Upper lobe of left lung (tissue), 6 donors: Measurements from ENCODE around the gene LPA. TPM values are rescaled to one million over a fixed set of nuclear protein-coding genes. Genes with fewer than 3 reads are reported as not detected.

Experiments
- ATAC-seq, 2 donors: fragments of 200-7000 bp; cut with Tn5 transposase; one replicate each; pipeline ENCODE4 v1.9.1; 2022; ENCODE audit warnings: mild to moderate bottlenecking in 2 of 2, moderate library complexity in 2 of 2; ENCODE audit not compliant: low FRiP score in 2 of 2
- DNase-seq, 2 donors: peaks; one replicate each; pipeline ENCODE4 v3.0.0-alpha.2; 2019 to 2020
- H3K27ac ChIP-seq, 4 donors: fragments of 200-600 bp; sonication (generic); one replicate each; pipeline ENCODE4 v1.5.1; 2016 to 2019
- H3K27me3 ChIP-seq, 4 donors: fragments of 200-600 bp; sonication (generic); one replicate each; pipeline ENCODE4 v1.5.1; 2017 to 2019
- H3K36me3 ChIP-seq, 4 donors: fragments of 200-600 bp; sonication (generic); one replicate each; pipeline ENCODE4 v1.5.1; 2016 to 2019
- H3K4me1 ChIP-seq, 4 donors: fragments of 200-600 bp; sonication (generic); one replicate each; pipeline ENCODE4 v1.5.1; 2018 to 2019
- H3K4me3 ChIP-seq, 4 donors: fragments of 200-600 bp; sonication (generic); one replicate each; pipeline ENCODE4 v1.5.1; 2017 to 2019; ENCODE audit warnings: mild to moderate bottlenecking in 2 of 4, moderate library complexity in 1 of 4
- H3K9me3 ChIP-seq, 4 donors: fragments of 200-600 bp; sonication (generic); one replicate each; pipeline ENCODE4 v1.5.1; 2018 to 2019
- CTCF ChIP-seq, 6 experiments: fragments of 450-650 bp in 4 of 6; fragments of 200-600 bp in 2 of 6; sonication (generic) in 2 of 6; IDR thresholded peaks; one replicate each; pipeline ENCODE4 v1.5.1; 2016 to 2019; ENCODE audit warnings: antibody characterized with exemption in 6 of 6
- EP300 ChIP-seq, 4 donors: sonication (generic); formaldehyde crosslinking; IDR thresholded peaks; one replicate each; pipeline ENCODE4 v1.5.1; 2017; ENCODE audit warnings: antibody characterized with exemption in 4 of 4, control low read depth in 2 of 4
- POLR2A ChIP-seq, 4 donors: fragments of 450-650 bp; IDR thresholded peaks; one replicate each; pipeline ENCODE4 v1.5.1; 2016 to 2017; ENCODE audit warnings: antibody characterized with exemption in 4 of 4, mild to moderate bottlenecking in 2 of 4
- POLR2AphosphoS5 ChIP-seq, 2 donors: sonication (generic); formaldehyde crosslinking; IDR thresholded peaks; one replicate each; pipeline ENCODE4 v1.5.1; 2017; ENCODE audit warnings: antibody characterized with exemption in 2 of 2
- WGBS, 2 donors: methylation state at CpG; one replicate each; pipeline ENCODE4 v1.1.5; 2017 to 2018; 5-methylcytosine and 5-hydroxymethylcytosine counted together
- total RNA-seq, 6 donors: library from RNA; depleted of rRNA in 4 of 6; stranded (reverse); fragments of >200 nt in 4 of 6; gene quantifications; one replicate each; pipeline versions ENCODE4 v1.1.0 to v1.2.1, GENCODE V29; 2016 to 2021
- donor health status: DM: no; HTN: no; CAD: no; lungs with moderate emphysema.
- donor health status: DM: no; HTN: yes; CAD: no; lungs with severe emphysema.

The LPA gene
- total RNA-seq, 6 donors from 2014 or later = 0.15 to 2.1 (median 0.23) TPM; not detected in 2

GRCh38 chr6:160505970-160506369 lies 158.1 kb downstream of the LPA start:
- H3K4me1 ChIP-seq = no peaks in the 10 kb centered on the region
- H3K9me3 ChIP-seq = peaks cover 0 to 9% (median 7%) of the 10 kb centered on the region in 4 donors
- TF ChIP-seq EP300 (IDR thresholded peaks at IDR 0.05) = no peak
- no peak for TF ChIP-seq POLR2A (IDR thresholded peaks at IDR 0.05)
- TF ChIP-seq POLR2AphosphoS5 (IDR thresholded peaks at IDR 0.05) = no peak
- no peak for TF ChIP-seq CTCF (IDR thresholded peaks at IDR 0.05)
- no peak for ATAC-seq
- 85 to 100% methylated on average over 1 of the region's 1 CpG for WGBS, 2 donors
- H3K27me3 ChIP-seq = no peaks in the 10 kb centered on the region
- DNase-seq = no peak
- no peak overlapping the region for H3K27ac ChIP-seq
- H3K36me3 ChIP-seq = no peaks in the 10 kb centered on the region
- H3K4me3 ChIP-seq = no peak overlapping the region

- TF ChIP-seq EP300 (IDR thresholded peaks at IDR 0.05) (no peak), POLR2AphosphoS5 (IDR thresholded peaks at IDR 0.05) (no peak)
- H3K27me3 ChIP-seq = no peaks in the 10 kb centered on the region
- peaks cover 0 to 9% (median 7%) of the 10 kb centered on the region in 4 donors for H3K9me3 ChIP-seq
- ATAC-seq (no peak), DNase-seq (no peak)
- H3K27ac ChIP-seq = no peak overlapping the region
- H3K4me1 ChIP-seq = no peaks in the 10 kb centered on the region
- H3K4me3 ChIP-seq = no peak overlapping the region
- 80 to 89% methylated on average over 4 of the region's 4 CpGs for whole genome bisulfite sequencing, 2 donors
- no peaks in the 10 kb centered on the region for H3K36me3 ChIP-seq
Measured at GRCh38 chr6:160500639-160501038, 163.4 kb downstream of the LPA start.

- no peaks in the 10 kb centered on the region for H3K9me3 ChIP-seq
Measured at GRCh38 chr6:160494576-160494975, 169.5 kb downstream of the LPA start.

GRCh38 chr6:160489091-160489490 lies 175.0 kb downstream of the LPA start:
- DNase-seq (no peak), ATAC-seq (no peak)
- Histone ChIP-seq H3K4me1 (no peaks in the 10 kb centered on the region), H3K27me3 (no peaks in the 10 kb centered on the region), H3K9me3 (no peaks in the 10 kb centered on the region), H3K4me3 (no peak overlapping the region), H3K36me3 (no peaks in the 10 kb centered on the region), H3K27ac (no peak overlapping the region)
- 88 to 91% methylated on average over 1 of the region's 1 CpG for WGBS, 2 donors
- TF ChIP-seq POLR2AphosphoS5 (IDR thresholded peaks at IDR 0.05) (no peak), EP300 (IDR thresholded peaks at IDR 0.05) (no peak), POLR2A (IDR thresholded peaks at IDR 0.05) (no peak), CTCF (IDR thresholded peaks at IDR 0.05) (no peak)

More at GRCh38 chr6:160494576-160494975, 169.5 kb downstream of the LPA start:
- no peak for DNase-seq
- ATAC-seq = no peak
- H3K27me3 ChIP-seq = no peaks in the 10 kb centered on the region
- no peaks in the 10 kb centered on the region for H3K36me3 ChIP-seq
- H3K4me1 ChIP-seq = no peaks in the 10 kb centered on the region
- TF ChIP-seq EP300 (IDR thresholded peaks at IDR 0.05) (no peak), POLR2A (IDR thresholded peaks at IDR 0.05) (no peak), POLR2AphosphoS5 (IDR thresholded peaks at IDR 0.05) (no peak), CTCF (IDR thresholded peaks at IDR 0.05) (no peak)
- H3K27ac ChIP-seq = no peak overlapping the region
- 84 to 85% methylated on average over 3 of the region's 3 CpGs for whole genome bisulfite sequencing, 2 donors
- no peak overlapping the region for H3K4me3 ChIP-seq

GRCh38 chr6:160487116-160487515 lies 177.0 kb downstream of the LPA start:
- Histone ChIP-seq H3K27me3 (no peaks in the 10 kb centered on the region), H3K9me3 (no peaks in the 10 kb centered on the region), H3K36me3 (no peaks in the 10 kb centered on the region), H3K4me3 (no peak overlapping the region), H3K4me1 (no peaks in the 10 kb centered on the region), H3K27ac (no peak overlapping the region)
- TF ChIP-seq EP300 (IDR thresholded peaks at IDR 0.05) = no peak
- TF ChIP-seq POLR2A (IDR thresholded peaks at IDR 0.05) = no peak
- DNase-seq = no peak
- WGBS, 2 donors = 92 to 93% methylated on average over 11 of the region's 11 CpGs
- ATAC-seq = no peak

Other genes starting within 250 kb of the LPA start
- under 1 TPM in 2 of 6 donors, not detected in 4; 0.71 to 0.89 TPM for gene PLG, start 38.0 kb upstream of the LPA start, total RNA-seq